ENCODE results near the gene P3H3.

Gene P3H3

GRCh38 chr12:6788972-6789924 is 39.0 kb upstream of the P3H3 start, which contains the start of gene CD4:
TSS of gene CD4 (plus strand) at chr12:6789528. CDS start at chr12:6800139, 10,611 bp downstream.
- DNase-seq (ENCODE audit: low spot score), result no peak
- in situ Hi-C loops (cut with MboI; ENCODE audit: low pct_unique_long_range_greater_than_20kb, low sequenced_read_pairs, unreplicated experiment), result no loop called here
- no peak for TF ChIP-seq CTCF (IDR thresholded peaks at IDR 0.05; ENCODE audit: extremely low read depth, insufficient read depth, missing control alignments)

- DNase-seq (ENCODE audit: low spot score), result no peak
- in situ Hi-C loops (cut with MboI; ENCODE audit: low pct_unique_long_range_greater_than_20kb, low sequenced_read_pairs, unreplicated experiment), result no loop called here
Observed at GRCh38 chr12:6790496-6791150, 37.6 kb upstream of the P3H3 start.

GRCh38 chr12:6791931-6792520 is 36.2 kb upstream of the P3H3 start:
- in situ Hi-C loops (cut with MboI; ENCODE audit: low pct_unique_long_range_greater_than_20kb, low sequenced_read_pairs, unreplicated experiment), result no loop called here
- no peak for TF ChIP-seq CTCF (IDR thresholded peaks at IDR 0.05; ENCODE audit: extremely low read depth, insufficient read depth, missing control alignments)
- no peak for DNase-seq (ENCODE audit: low spot score)

More at GRCh38 chr12:6790496-6791150, 37.6 kb upstream of the P3H3 start:
- TF ChIP-seq CTCF (IDR thresholded peaks at IDR 0.05; ENCODE audit: extremely low read depth, insufficient read depth, missing control alignments), result no peak

- no peak for TF ChIP-seq CTCF (IDR thresholded peaks at IDR 0.05; ENCODE audit: extremely low read depth, insufficient read depth, missing control alignments)
- in situ Hi-C loops (cut with MboI; ENCODE audit: low pct_unique_long_range_greater_than_20kb, low sequenced_read_pairs, unreplicated experiment), result no loop called here
- DNase-seq (ENCODE audit: low spot score), result no peak
Observed at GRCh38 chr12:6792522-6793201, 35.5 kb upstream of the P3H3 start.

GRCh38 chr12:6795088-6795487 is 33.1 kb upstream of the P3H3 start:
- no peak for TF ChIP-seq CTCF (IDR thresholded peaks at IDR 0.05; ENCODE audit: extremely low read depth, insufficient read depth, missing control alignments)
- in situ Hi-C loops (cut with MboI; ENCODE audit: low pct_unique_long_range_greater_than_20kb, low sequenced_read_pairs, unreplicated experiment), result no loop called here
- no peak for DNase-seq (ENCODE audit: low spot score)

- in situ Hi-C loops (cut with MboI; ENCODE audit: low pct_unique_long_range_greater_than_20kb, low sequenced_read_pairs, unreplicated experiment), result no loop called here
- no peak for DNase-seq (ENCODE audit: low spot score)
Observed at GRCh38 chr12:6796576-6796975, 31.6 kb upstream of the P3H3 start.

More at GRCh38 chr12:6796576-6796975, 31.6 kb upstream of the P3H3 start:
- TF ChIP-seq CTCF (IDR thresholded peaks at IDR 0.05; ENCODE audit: extremely low read depth, insufficient read depth, missing control alignments), result no peak

Measured in GM13977 (cell line).